ENCODE results near the gene CRYAB.

Gene CRYAB

DNA sequence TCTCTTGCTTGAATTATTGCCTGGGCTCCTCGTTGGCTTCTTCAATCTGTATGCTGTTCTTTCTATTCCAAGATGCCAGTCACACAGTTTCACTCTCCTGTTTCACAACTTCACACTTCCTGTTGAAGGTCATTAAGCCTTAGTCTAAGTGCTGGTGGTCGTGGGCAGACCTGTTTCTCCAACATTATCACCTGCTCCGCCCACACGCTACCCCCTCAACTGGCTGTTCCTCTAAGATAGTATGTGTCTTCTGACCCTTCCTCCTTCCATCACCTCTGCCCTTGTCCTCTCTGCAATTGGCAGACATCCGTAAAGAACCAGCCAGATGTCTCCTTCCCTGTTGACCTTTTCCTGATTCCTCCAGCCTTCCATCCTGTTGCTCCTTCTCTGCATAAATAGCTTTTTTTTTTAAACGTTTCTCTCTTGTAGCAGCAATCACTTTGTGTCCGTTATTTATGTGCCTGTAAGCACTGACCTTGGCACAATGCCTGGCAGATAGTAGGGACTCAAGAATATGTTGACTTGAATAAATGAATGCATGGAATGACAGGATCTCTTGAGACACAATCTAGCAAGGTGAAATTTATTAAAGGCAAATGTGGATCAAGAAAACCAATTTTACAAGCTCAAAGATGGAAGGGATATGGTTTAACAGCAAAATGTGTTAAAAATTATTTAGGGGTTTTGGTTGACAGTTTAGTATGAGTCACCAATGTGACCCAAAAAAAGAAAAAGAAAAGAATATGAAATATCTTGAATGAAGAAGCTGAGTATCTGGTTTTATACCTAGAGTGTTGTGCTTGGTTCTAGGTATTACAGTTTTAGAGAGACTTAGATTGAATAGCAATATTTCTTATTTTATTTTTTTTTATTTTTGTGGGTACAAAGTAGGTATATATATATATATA, 38.2 kb upstream of the CRYAB start:
- no peak overlapping the region for H3K27ac ChIP-seq
- ChIA-PET CTCF (interaction anchor here (0.9 kb wide), 1 partner anchor 12 kb away, joined by 3 read pairs; the partner anchor contains the start of gene DIXDC1), POLR2A (ENCODE audit: low non-redundant PET) (no interaction called here)
- DNase-seq (ENCODE audit: low spot score) = no peak
- TF ChIP-seq, protein P1, sequence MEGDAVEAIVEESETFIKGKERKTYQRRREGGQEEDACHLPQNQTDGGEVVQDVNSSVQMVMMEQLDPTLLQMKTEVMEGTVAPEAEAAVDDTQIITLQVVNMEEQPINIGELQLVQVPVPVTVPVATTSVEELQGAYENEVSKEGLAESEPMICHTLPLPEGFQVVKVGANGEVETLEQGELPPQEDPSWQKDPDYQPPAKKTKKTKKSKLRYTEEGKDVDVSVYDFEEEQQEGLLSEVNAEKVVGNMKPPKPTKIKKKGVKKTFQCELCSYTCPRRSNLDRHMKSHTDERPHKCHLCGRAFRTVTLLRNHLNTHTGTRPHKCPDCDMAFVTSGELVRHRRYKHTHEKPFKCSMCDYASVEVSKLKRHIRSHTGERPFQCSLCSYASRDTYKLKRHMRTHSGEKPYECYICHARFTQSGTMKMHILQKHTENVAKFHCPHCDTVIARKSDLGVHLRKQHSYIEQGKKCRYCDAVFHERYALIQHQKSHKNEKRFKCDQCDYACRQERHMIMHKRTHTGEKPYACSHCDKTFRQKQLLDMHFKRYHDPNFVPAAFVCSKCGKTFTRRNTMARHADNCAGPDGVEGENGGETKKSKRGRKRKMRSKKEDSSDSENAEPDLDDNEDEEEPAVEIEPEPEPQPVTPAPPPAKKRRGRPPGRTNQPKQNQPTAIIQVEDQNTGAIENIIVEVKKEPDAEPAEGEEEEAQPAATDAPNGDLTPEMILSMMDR (conservative IDR thresholded peaks at IDR 0.05; ENCODE audit: low read depth) = no peak

DNA sequence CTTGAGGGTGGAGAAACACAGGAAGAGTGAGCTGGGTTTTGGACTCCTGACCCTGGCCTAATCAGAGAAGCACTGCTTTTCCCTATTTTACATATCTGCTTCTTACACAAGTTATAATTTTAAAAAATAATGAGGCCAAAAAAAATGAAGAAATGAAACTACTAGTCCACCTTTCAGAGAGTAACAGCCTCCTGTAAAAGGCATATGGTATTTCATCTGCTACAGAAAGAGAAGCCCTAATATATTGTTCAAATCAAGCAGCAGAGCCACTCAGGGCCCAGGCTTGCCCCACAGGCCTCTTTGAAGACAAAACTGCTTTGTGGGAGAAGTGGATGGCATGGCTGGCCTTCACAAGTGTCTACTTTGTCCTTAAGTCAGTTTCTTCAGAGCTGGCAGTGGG, 35.6 kb upstream of the CRYAB start:
- no peak overlapping the region; the same call in 1 of the 2 replicates for H3K27ac ChIP-seq
- TF ChIP-seq, protein P1 (conservative IDR thresholded peaks at IDR 0.05; ENCODE audit: low read depth) = no peak

DNA sequence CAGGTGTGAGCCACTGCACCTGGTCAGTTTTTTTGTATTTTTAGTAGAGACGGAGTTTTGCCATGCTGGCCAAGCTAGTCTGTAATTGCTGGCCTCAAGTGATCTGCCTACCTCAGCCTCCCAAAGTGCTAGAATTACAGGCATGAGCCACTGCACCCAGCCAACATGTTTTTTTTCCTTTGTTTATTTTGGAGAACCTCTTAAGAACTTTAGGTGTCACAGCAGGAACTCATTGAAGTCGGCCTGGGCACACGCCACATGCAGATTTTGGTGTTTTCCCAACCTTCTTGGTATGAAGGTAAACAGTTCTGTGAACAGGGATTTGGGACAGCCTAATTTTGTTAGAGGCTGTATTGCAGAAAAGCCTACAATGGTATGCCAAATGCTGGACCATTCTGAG, 34.9 kb upstream of the CRYAB start:
- ChIA-PET POLR2A (ENCODE audit: low non-redundant PET) (no interaction called here), CTCF (no interaction called here)
- DNase-seq (ENCODE audit: low spot score) = no peak
- peak overlapping the region; percentile 94 for H3K27ac ChIP-seq
- TF ChIP-seq, protein P1 (conservative IDR thresholded peaks at IDR 0.05; ENCODE audit: low read depth) = no peak

More for the DNA sequence above, 35.6 kb upstream of the CRYAB start:
- ChIA-PET CTCF (no interaction called here), POLR2A (ENCODE audit: low non-redundant PET) (no interaction called here)
- no peak for DNase-seq (ENCODE audit: low spot score)

DNA sequence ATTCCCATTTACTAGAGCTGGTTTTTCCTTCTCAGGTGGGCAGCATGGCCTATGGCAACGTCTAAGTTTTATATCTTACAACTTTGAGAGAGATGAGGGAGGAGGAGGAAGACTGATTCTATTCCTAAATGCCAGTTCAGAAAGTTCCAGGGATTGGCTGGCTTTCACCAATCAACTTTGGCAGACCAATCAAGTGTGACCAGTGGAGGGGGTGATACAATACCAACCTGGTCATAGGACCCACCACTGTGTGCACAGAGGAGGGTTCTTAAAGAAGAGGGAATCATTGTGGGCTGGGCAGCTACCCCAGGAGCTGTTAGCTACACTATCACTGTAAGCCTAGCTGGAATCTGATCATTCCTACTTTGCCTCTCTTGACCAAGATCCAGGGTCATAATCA, 33.6 kb upstream of the CRYAB start:
- TF ChIP-seq, protein P1 (conservative IDR thresholded peaks at IDR 0.05; ENCODE audit: low read depth) = no peak
- no peak for DNase-seq (ENCODE audit: low spot score)
- POLR2A ChIA-PET (ENCODE audit: low non-redundant PET) = no interaction called here
- CTCF ChIA-PET = interaction anchor here (0.7 kb wide), 1 partner anchor 347 kb away, joined by 3 read pairs; no protein-coding TSS in a partner anchor
- peak overlapping the region; percentile 94 for H3K27ac ChIP-seq

DNA sequence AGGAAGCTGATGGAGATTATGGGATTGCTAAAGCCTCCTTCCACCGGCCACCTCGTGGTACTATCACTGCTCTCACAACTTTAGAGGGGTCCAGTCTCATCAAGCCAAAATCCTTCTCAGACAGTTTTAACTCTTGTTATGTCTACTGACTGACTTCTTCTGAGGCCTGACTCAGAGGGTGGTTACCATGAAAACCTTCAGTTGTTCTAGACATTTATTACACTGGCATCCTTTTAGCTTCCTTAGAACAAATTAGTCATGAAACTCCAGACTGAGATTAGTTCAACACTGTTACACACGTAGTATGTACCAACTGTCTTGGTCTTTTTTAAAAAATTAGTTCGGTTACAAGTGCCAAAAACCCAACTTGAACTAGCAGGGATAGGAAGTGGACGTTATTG, 33.1 kb upstream of the CRYAB start:
- peak overlapping the region; percentile 94 for H3K27ac ChIP-seq
- DNase-seq (ENCODE audit: low spot score) = peak; percentile 58
- TF ChIP-seq, protein P1 (conservative IDR thresholded peaks at IDR 0.05; ENCODE audit: low read depth) = no peak
- ChIA-PET CTCF (interaction anchor here (0.7 kb wide), 1 partner anchor 347 kb away, joined by 3 read pairs; no protein-coding TSS in a partner anchor), POLR2A (ENCODE audit: low non-redundant PET) (no interaction called here)

DNA sequence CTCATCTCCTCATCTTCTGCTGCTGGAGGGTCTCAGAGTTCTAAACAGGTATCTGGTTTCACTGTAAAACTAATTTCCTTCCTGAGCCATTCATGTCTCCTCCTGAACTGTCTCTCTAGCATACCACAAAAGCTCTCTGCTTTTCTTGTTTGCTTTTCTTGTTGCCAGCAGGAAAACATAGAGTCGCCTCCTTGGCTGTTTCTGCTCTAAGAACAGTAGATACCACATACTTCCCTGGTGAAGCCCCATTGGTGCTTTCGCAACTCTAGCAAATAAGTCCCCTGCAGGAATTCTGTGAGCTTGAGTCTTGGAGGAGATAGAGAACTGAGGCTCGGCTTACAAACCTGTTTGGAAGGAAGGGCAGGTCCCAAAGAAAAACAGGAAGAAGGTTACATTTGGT, 32.6 kb upstream of the CRYAB start:
- TF ChIP-seq, protein P1 (conservative IDR thresholded peaks at IDR 0.05; ENCODE audit: low read depth) = no peak

More for the DNA sequence above, 32.6 kb upstream of the CRYAB start:
- peak overlapping the region; percentile 94 for H3K27ac ChIP-seq
- POLR2A ChIA-PET (ENCODE audit: low non-redundant PET) = no interaction called here
- CTCF ChIA-PET = no interaction called here
- no peak for DNase-seq (ENCODE audit: low spot score)
